NCI-H82 treated with DMSO at 0.1 percent for 48 hours (cell line): ENCODE measurements around the gene SLX4IP.
"Not testable (repeated sequence)": the region's sequence is repeated elsewhere in the genome, so short reads cannot be mapped to it uniquely, and the experiment has no call there.

Experiments
- DNase-seq: peaks from one replicate; lab custom pipeline; 2025; ENCODE audit not compliant: unreplicated experiment; lab: John Stamatoyannopoulos, UW

Gene SLX4IP

GRCh38 chr20:10595985-10596384, 160.9 kb downstream of the SLX4IP start:
- no peak for DNase-seq

- no peak for DNase-seq
Observed at GRCh38 chr20:10596710-10597121, 161.6 kb downstream of the SLX4IP start.

DNA sequence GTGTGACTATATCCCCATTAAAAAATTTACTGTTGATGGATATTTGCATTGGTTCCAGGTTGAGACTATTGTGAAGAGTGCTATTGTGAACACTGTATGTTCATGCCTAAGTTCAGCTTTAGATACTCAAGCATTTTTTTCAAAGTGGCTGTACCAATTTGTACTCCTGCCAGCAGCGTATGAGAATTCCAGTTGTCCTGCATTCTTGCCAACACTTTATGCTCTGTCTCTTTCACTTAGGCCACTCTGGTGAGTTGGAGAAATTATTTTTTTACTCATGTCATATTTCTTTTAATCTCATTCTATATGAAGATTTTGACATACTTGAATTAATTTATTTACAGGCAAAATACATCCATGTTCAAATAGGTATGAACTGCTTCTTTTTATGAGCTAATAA, 162.5 kb downstream of the SLX4IP start:
- no peak for DNase-seq

DNA sequence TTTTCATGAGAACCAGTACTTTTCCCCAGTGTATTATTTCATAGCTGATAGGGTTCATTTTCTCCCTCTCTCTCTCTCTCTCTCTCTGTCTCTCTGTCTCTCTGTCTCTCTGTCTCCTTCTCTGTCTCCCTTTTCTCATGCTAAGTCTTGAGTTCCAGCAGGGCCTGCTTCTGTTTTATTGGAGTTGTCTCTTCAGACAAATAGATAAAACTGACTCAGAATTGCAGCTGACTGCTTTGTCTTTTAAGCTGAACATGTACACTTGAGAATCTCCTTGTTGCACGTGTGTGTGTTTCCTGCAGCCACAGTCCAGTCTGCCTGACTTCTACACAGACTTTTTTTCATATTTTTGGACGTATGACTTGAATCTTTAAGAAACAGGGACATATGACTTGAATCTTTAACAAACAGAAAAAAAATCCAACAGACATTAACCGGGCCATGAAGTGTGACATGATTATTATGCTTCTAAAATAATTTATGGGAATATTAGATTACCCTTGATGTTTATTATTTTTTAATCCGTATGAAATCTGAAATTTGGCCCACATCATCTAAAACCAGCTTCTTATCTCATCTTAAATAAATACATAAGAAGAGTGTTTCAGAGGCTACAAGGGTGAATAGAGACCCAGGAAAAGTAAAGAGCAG, 167.2 kb downstream of the SLX4IP start:
- no peak for DNase-seq

GRCh38 chr20:10603378-10603777, 168.3 kb downstream of the SLX4IP start:
- no peak for DNase-seq

DNA sequence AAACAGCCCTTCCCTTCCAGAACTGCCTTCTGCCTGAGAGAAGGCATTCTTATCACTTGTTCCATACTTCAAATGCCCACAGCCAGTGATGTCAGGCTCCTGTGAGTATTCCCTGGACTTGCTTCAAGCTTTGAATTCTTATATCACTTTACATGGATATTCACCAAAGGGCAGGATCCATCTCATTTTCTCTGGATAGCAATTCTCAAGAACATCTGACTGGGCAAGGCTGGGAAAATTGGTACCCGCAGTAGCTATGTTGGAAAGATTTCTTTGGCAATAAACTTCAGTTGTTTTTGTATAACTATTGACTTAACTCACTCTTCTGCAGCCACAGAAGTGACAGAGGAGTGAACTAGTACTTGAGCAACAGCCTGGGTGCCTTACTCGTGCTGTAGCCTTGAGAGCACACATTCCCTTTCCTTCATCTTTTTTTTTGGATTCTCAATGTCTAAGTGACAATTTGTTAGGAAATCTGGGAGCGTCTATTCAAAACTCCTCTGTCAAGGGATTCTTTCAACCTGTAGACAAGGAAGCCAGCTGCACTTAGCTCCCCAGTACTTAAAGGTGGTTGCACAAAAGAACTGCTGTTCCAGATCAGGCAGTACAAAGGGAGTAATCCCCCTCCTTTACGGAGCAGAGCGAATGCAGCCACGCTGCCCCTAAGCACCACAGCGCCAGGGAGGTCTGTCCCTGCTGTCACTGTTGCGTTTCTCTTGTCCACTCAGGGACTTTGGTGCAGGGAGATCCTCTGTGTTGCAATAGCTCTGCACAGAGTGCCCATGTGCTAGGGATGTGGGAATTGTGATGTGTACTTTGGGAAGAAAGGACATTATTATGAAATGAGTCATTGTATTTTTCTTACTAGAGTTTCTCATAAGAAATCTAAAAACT, 169.1 kb downstream of the SLX4IP start:
- DNase-seq, result no peak

DNA sequence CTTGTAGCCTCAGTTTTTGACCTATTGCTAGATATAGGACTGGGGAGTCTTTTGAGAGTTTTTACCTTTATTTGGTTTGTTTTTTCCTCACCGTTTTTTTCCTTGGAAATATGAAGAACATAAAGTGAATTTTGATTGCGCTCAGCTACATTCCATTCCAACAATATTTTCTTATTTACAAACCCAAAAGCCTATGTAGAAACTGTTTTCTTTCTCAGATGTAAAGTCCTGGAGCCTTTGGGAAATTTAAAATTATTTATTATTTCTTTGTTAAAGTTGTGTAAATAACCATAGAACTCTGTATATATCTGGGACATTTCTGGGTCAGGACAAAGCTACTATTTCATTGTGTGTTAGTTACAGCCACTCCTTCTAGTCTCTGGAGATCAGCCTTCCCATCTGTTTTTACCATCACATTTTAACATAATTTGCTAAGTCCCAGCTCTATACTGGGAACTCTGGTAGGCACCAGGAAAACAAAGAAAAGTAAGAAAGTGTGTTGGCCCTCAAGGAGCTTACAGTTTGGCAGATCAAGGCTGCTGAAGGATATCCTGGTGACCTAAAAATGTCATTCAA, 169.8 kb downstream of the SLX4IP start:
- DNase-seq, result no peak

- DNase-seq, result no peak
Observed at GRCh38 chr20:10605547-10606195, 170.6 kb downstream of the SLX4IP start.

DNA sequence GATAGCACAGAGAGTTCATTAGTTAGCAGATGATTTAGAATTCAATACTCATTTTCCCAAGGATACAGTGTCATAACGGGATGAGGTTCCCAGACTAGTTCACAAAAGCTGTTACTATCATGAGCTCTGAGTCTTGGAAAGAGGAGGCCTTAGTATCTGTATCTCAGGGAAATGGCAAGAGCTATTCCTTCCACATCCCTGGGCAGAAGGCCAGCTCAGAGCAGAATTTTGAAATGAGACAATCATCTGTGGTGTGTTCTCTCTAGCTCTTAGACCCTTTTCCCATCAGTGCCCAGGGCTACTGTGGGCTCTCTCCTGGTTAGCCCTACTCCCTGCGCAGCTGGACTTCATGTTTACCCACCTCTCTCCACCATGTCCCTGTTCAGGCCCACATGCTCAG, 174.2 kb downstream of the SLX4IP start:
- no peak for DNase-seq

DNA sequence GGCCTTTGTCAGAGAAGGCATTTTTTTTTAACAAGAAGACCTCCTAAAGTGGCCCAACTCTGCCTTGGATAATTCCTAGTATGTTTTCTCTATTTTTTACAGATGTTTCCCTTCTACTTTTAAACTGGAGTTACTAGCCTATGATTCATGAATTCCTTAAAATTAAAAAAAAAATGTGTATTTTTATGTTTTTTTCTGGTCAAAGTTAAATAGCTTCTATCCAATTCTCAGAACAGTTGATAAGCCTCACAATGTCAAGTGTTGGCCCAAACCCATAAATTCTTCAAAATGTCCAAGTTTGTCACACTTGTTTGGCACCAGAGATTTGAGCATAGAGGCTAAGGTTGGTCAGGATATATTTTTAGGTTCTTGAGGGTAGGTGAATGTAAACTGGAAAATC, 174.7 kb downstream of the SLX4IP start:
- DNase-seq, result no peak

GRCh38 chr20:10610251-10610650, 175.1 kb downstream of the SLX4IP start:
- no peak for DNase-seq

DNA sequence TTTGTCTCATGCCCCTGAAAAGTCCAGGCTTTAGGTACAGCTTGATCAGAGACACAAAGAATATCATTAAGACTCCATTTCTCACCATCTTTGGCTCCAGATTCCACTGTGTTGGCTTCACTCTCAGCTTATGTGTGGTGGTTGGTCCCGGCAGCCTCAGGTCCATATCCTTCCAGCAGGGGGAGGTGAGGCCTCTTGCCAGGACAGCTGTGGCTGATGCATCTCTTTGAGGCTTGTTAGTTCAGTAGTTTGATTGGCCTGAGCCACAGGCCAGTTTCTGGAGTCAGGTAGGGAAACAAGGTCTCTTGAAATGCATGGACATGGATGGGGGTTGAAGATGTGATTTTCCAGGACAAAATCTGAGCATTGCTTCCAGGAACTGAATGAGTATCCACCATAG, 176.3 kb downstream of the SLX4IP start:
- DNase-seq, result no peak

GRCh38 chr20:10613426-10613825, 178.3 kb downstream of the SLX4IP start:
- DNase-seq, result not testable (repeated sequence)

DNA sequence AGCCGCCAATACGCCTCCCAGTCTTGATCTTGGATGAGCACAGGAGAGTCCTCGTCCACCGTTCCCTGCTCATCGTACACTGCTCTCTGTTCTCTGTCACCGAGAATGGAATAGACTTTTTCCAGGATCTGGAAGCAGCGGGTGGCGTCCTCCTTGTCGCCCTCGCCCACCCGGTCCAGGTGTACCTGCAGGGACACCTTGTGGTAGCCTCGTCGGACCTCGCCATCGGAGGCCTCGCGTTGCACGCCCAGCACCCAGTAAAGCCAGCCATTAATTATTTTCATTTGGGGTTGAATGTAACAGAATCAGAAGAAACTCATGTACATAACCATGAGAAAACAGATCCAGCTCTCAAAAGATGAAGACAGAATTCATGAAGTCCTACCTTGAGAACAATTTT, 178.8 kb downstream of the SLX4IP start:
- DNase-seq, result no peak

DNA sequence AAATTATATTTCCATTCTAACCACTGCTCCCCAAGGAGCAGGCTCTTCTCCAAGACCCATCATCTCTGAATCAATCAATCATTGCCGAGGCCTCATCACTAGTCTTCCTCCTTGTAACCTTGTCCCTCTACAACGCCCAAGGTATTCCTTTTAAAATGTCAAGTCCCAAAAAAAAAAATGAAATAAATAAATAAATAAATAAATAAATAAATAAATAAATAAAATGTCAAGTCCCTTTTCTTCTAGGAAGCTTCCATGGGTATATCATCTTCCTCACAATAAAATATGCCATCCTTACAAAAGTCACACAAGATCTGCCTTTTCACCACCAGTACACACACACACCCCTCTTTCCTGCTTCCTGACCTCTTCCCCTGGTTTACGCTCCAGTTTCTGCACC, 181.1 kb downstream of the SLX4IP start:
- no peak for DNase-seq

GRCh38 chr20:10617549-10618133, 182.5 kb downstream of the SLX4IP start:
- DNase-seq, result not testable (repeated sequence)

DNA sequence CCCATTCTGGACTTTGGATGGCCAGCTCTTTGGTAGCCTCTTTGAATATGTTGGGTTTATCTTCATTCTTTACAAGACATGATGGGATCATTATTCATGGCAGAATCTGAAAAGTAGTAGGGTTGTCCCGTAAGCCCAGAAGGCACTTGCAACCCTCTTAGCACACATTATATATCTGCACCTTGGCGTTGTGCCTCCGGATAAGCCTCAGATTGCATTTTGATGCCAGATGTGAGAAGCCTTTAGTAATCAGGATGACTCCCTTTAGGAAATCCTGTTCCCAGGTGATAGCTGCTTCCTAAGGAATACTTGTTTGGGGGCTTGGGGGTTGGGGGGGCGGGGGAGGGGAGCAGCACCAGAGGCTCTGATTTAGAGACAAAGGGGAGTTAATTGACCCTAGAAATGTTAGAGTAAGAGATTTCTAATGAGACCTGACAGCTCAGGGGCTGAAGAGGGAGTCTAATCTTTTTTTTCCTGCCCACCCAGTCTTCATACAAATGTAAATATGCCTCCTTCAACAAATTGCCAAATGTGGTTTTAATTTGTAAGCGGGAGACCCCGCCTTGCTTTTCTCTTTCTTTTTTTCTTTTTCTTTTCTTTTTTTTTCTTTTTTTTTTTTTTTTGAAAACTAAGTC, 183.6 kb downstream of the SLX4IP start:
- DNase-seq, result no peak

DNA sequence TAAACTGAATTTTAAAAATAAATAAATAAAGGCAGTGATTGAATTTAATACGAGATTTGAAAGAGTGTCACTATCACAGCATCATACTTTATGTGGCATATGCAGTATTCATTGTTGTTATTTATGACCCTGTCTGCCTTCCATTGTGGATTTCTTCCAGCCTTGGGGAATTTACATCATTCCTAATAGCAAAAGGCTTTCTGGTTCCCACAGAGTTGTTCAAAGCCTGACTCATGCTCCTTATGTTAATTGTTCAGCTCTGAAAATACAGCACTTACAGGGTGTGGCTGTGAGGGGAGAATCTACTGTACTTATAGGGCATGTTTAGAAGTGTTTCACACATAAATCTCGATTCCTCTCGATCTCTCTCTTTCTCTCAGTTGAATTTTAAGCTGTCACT, 184.3 kb downstream of the SLX4IP start:
- no peak for DNase-seq

- no peak for DNase-seq
Observed at GRCh38 chr20:10621149-10621548, 186.0 kb downstream of the SLX4IP start.

DNA sequence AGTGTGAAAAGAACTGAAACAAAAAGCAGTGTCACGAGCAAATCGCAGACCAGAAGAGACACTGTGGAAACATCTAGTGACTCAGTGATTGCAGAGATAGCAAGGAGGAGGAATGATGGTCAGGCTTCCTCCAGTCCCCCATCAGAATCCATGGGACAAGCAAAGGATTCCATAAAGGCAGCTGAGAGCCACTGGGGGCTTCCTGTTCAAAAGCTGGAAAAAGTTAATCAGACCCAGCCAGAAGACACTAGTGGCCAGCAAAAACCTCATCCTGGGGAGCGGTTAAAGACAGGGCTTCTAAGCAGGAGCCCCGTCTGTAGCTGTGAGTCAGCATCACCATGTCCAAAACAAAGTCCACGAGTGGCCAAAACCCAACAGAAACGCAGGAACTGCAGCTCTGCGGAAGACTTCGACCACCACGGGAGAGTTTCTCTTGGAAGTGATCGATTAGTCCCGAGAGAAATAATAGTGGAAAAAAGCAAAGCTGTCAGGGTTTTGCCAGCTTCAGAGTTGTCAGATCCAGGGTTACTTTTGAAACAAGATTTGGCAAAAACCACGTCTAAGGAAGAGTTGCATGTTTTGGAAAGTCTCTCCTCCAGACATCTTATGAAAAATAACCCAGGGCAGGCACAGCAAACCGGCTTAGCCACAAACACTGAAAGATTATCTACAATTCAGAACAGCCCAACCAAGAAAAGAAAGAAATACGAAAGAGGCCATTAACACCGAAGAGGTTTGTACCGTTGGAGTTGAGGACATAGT, 187.7 kb downstream of the SLX4IP start:
- DNase-seq, result no peak
